DOHH2 (cell line): ENCODE measurements around the gene DNAJB6.

Experiments used
- H3F3A ChIP-seq: fragments of 200-600 bp; sonication (generic), shearing (Covaris generic); 2 replicates; pipeline ENCODE4 v1.6.0; 2016; ENCODE audit warnings: antibody characterized with exemption, mild to moderate bottlenecking; ENCODE audit not compliant: control insufficient read depth, insufficient read depth
- H3K27ac ChIP-seq: fragments of 200-600 bp; sonication (generic); 2 replicates; pipeline ENCODE4 v1.5.1; 2014; ENCODE audit warnings: low read depth, mild to moderate bottlenecking, low read length, moderate library complexity
- H3K27me3 ChIP-seq: fragments of 200-600 bp; sonication (generic); 2 replicates; pipeline ENCODE4 v1.6.1; 2014; ENCODE audit warnings: mild to moderate bottlenecking, low read length, mixed read lengths; ENCODE audit not compliant: control insufficient read depth
- H3K36me3 ChIP-seq: fragments of 200-600 bp; sonication (generic); 2 replicates; pipeline ENCODE4 v1.6.1; 2014; ENCODE audit warnings: mild to moderate bottlenecking, low read length, moderate library complexity, mixed read lengths; ENCODE audit not compliant: control insufficient read depth
- H3K4me1 ChIP-seq: fragments of 200-600 bp; sonication (generic); 2 replicates; pipeline ENCODE4 v1.6.1; 2014; ENCODE audit warnings: mild to moderate bottlenecking, low read length, mixed read lengths; ENCODE audit not compliant: control insufficient read depth
- H3K4me2 ChIP-seq: fragments of 200-600 bp; sonication (generic); 2 replicates; pipeline ENCODE4 v1.6.0; 2014; ENCODE audit warnings: mild to moderate bottlenecking, low read length, moderate library complexity
- H3K4me3 ChIP-seq: fragments of 200-600 bp; sonication (generic); 2 replicates; pipeline ENCODE4 v1.5.1; 2014; ENCODE audit warnings: mild to moderate bottlenecking, low read length, mixed read lengths
- H3K79me2 ChIP-seq: fragments of 200-600 bp; sonication (generic); 2 replicates; pipeline ENCODE4 v1.6.1; 2014; ENCODE audit warnings: mild to moderate bottlenecking, low read length, mixed read lengths; ENCODE audit not compliant: control insufficient read depth
- H3K9me2 ChIP-seq: fragments of 200-600 bp; sonication (generic); replicated peaks from 2 replicates; pipeline ENCODE4 v1.6.1; 2014; ENCODE audit warnings: mild to moderate bottlenecking, low read length, mixed read lengths; ENCODE audit not compliant: control insufficient read depth
- H3K9me3 ChIP-seq: fragments of 200-600 bp; sonication (generic); 2 replicates; pipeline ENCODE4 v1.6.1; 2014; ENCODE audit warnings: antibody characterized with exemption, low read length, mixed read lengths; ENCODE audit not compliant: control insufficient read depth, insufficient read depth
- H4K20me1 ChIP-seq: fragments of 200-600 bp; sonication (generic); 2 replicates; pipeline ENCODE4 v1.6.0; 2014; ENCODE audit warnings: low read depth, mild to moderate bottlenecking, antibody characterized with exemption, low read length, moderate library complexity; ENCODE audit not compliant: control insufficient read depth, insufficient read depth
- CTCF ChIP-seq: fragments of 200-600 bp; sonication (generic); IDR thresholded peaks from one replicate; pipeline ENCODE4 v1.5.1; 2014; ENCODE audit warnings: antibody characterized with exemption, mild to moderate bottlenecking, low read depth, low read length; ENCODE audit not compliant: poor library complexity, severe bottlenecking
- EZH2phosphoT487 ChIP-seq: fragments of 200-600 bp; sonication (generic); IDR thresholded peaks from 2 replicates; pipeline ENCODE4 v1.6.1; 2017; ENCODE audit warnings: borderline replicate concordance, mild to moderate bottlenecking, antibody characterized with exemption, low read length, moderate library complexity, mixed read lengths

DNAJB6 gene

GRCh38 chr7:157412021-157412443 lies 75.2 kb downstream of the DNAJB6 start:
- Histone ChIP-seq H3K9me2 (no peaks in the 10 kb centered on the region), H3F3A (no peaks in the 10 kb centered on the region), H3K9me3 (no peaks in the 10 kb centered on the region), H3K27me3 (no peaks in the 10 kb centered on the region), H4K20me1 (peaks cover 4% of the 10 kb centered on the region; the same call in 1 of the 2 replicates), H3K36me3 (peaks cover 65% of the 10 kb centered on the region), H3K4me1 (no peaks in the 10 kb centered on the region), H3K27ac (no peak overlapping the region), H3K4me3 (no peak overlapping the region), H3K4me2 (no peak overlapping the region), H3K79me2 (no peaks in the 10 kb centered on the region)
- no peak for TF ChIP-seq EZH2phosphoT487
- no peak for TF ChIP-seq CTCF

- no peaks in the 10 kb centered on the region for H3K9me3 ChIP-seq
- H3K4me1 ChIP-seq = no peaks in the 10 kb centered on the region
- peaks cover 64% of the 10 kb centered on the region for H3K36me3 ChIP-seq
- H3K4me3 ChIP-seq = no peak overlapping the region
- no peak overlapping the region for H3K4me2 ChIP-seq
- TF ChIP-seq EZH2phosphoT487 = no peak
- TF ChIP-seq CTCF = no peak
- H4K20me1 ChIP-seq = peaks cover 4% of the 10 kb centered on the region; the same call in 1 of the 2 replicates
- no peaks in the 10 kb centered on the region for H3F3A ChIP-seq
- H3K27ac ChIP-seq = no peak overlapping the region
- H3K27me3 ChIP-seq = no peaks in the 10 kb centered on the region
- H3K79me2 ChIP-seq = no peaks in the 10 kb centered on the region
- no peaks in the 10 kb centered on the region for H3K9me2 ChIP-seq
Observed at GRCh38 chr7:157412491-157413180, 75.8 kb downstream of the DNAJB6 start.

- Histone ChIP-seq H3K9me3 (no peaks in the 10 kb centered on the region), H3K79me2 (no peaks in the 10 kb centered on the region), H3F3A (no peaks in the 10 kb centered on the region), H3K27ac (no peak overlapping the region), H3K9me2 (no peaks in the 10 kb centered on the region), H3K27me3 (no peaks in the 10 kb centered on the region), H3K4me3 (no peak overlapping the region), H3K4me2 (no peak overlapping the region), H3K36me3 (peaks cover 52% of the 10 kb centered on the region), H4K20me1 (0 out of 2 replicates have a peak, but pooled peaks cover under 1% of the 10 kb centered on the region), H3K4me1 (no peaks in the 10 kb centered on the region)
- no peak for TF ChIP-seq EZH2phosphoT487
- TF ChIP-seq CTCF = no peak
Observed at GRCh38 chr7:157413881-157414701, 77.3 kb downstream of the DNAJB6 start.
